ENCODE results near the gene SLC50A1. TPM values are rescaled to one million over a fixed set of nuclear protein-coding genes. Genes with fewer than 3 reads are reported as not detected.

SLC50A1 gene
- polyA plus RNA-seq, 1 donor (not counting 4 experiments of a cell fraction or from before 2014, with no cell fraction given), result 54.5 TPM

DNA sequence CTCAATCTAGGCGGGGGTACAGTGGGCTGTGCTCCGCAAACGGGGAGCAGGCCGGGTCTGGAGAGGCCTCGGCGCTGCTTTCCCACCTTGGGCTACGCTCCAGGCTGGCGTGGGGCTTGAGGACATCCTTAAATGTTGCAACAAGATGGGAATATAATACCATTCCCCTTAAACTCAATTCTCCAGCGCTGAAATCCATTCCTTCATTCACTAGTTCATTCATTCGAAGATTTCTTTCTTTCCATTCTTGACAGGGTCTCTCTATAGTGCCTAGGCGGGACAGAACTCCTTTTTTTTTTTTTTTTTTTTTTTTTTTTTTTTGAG is 4.9 kb downstream of the SLC50A1 start:
- no peak for DNase-seq (ENCODE audit: low read depth, low spot score)
- Histone ChIP-seq H3K9me1 (ENCODE audit: control insufficient read depth, extremely low read depth, insufficient read depth, low read length) (no peaks in the 10 kb centered on the region), H4K20me1 (ENCODE audit: control insufficient read depth, extremely low read depth, insufficient read depth, low read length) (no peaks in the 10 kb centered on the region), H3K36me3 (ENCODE audit: control insufficient read depth in 2 of 2, extremely low read depth in 1 of 2, insufficient read depth in 2 of 2, low read length in 2 of 2) (peaks cover 5 to 16% of the 10 kb centered on the region in 2 experiments), H3K4me2 (ENCODE audit: control insufficient read depth, extremely low read depth, insufficient read depth, low read depth, low read length) (peak overlapping the region; percentile 80), H3K4me3 (ENCODE audit: control insufficient read depth in 2 of 3, extremely low read depth in 1 of 3, insufficient read depth in 2 of 3, low read depth in 1 of 3, low read length in 3 of 3) (peak overlapping the region; percentile 70 to 98 (median 95)), H3K9me3 (ENCODE audit: control insufficient read depth, low read depth, low read length) (no peaks in the 10 kb centered on the region), H2AFZ (ENCODE audit: control insufficient read depth, low read length) (peak overlapping the region; percentile 69), H3K27me3 (ENCODE audit: control insufficient read depth, extremely low read depth, insufficient read depth, low read length) (no peaks in the 10 kb centered on the region), H3K27ac (ENCODE audit: control insufficient read depth, insufficient read depth, low read length) (peak overlapping the region; percentile 94), H3K9ac (ENCODE audit: control insufficient read depth, extremely low read depth, insufficient read depth, low read length) (peak overlapping the region; percentile 97), H3K79me2 (ENCODE audit: control insufficient read depth, insufficient read depth, low read length) (peaks cover 29% of the 10 kb centered on the region), H3K4me1 (ENCODE audit: control insufficient read depth, extremely low read depth, insufficient read depth, low read length) (peaks cover 14% of the 10 kb centered on the region)
- no peak for FAIRE-seq
- dilution Hi-C loops (cut with MboI; ENCODE audit: extremely low pct_ligation_motif_present, low sequenced_read_pairs), result no loop called here
- no peak for TF ChIP-seq EZH2 (IDR thresholded peaks at IDR 0.05; ENCODE audit: low read length)
- TF ChIP-seq, protein P1, sequence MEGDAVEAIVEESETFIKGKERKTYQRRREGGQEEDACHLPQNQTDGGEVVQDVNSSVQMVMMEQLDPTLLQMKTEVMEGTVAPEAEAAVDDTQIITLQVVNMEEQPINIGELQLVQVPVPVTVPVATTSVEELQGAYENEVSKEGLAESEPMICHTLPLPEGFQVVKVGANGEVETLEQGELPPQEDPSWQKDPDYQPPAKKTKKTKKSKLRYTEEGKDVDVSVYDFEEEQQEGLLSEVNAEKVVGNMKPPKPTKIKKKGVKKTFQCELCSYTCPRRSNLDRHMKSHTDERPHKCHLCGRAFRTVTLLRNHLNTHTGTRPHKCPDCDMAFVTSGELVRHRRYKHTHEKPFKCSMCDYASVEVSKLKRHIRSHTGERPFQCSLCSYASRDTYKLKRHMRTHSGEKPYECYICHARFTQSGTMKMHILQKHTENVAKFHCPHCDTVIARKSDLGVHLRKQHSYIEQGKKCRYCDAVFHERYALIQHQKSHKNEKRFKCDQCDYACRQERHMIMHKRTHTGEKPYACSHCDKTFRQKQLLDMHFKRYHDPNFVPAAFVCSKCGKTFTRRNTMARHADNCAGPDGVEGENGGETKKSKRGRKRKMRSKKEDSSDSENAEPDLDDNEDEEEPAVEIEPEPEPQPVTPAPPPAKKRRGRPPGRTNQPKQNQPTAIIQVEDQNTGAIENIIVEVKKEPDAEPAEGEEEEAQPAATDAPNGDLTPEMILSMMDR (optimal IDR thresholded peaks at IDR 0.05 in 1 of 3, IDR thresholded peaks at IDR 0.05 in 1 of 3, conservative IDR thresholded peaks at IDR 0.05 in 1 of 3; ENCODE audit: extremely low read depth in 1 of 3, insufficient read depth in 2 of 3, low read length in 3 of 3), result no peak

DNA sequence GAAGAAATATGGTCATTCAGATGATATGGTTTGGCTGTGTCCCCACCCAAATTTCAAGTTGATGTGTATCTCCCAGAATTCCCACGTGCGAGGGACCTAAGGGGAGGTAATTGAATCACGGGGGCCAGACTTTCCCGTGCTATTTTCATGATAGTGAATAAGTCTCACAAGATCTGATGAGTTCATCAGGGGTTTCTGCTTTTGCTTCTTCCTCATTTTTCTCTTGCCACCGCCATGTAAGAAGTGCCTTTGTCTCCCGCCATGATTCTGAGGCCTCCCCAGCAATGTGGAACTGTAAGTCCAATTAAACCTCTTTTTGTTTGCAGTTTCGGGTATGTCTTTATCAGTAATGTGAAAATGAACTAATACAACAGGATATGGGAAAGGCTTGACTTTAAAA is 6.1 kb downstream of the SLC50A1 start:
- peaks cover 12% of the 10 kb centered on the region for H3K4me1 ChIP-seq (ENCODE audit: control insufficient read depth, extremely low read depth, insufficient read depth, low read length)
- no peaks in the 10 kb centered on the region for H3K9me3 ChIP-seq (ENCODE audit: control insufficient read depth, low read depth, low read length)
- no peak overlapping the region for H3K4me3 ChIP-seq (ENCODE audit: control insufficient read depth in 2 of 3, extremely low read depth in 1 of 3, insufficient read depth in 2 of 3, low read depth in 1 of 3, low read length in 3 of 3)
- H3K4me2 ChIP-seq (ENCODE audit: control insufficient read depth, extremely low read depth, insufficient read depth, low read depth, low read length), result no peak overlapping the region
- peaks cover 28% of the 10 kb centered on the region for H3K79me2 ChIP-seq (ENCODE audit: control insufficient read depth, insufficient read depth, low read length)
- no peaks in the 10 kb centered on the region for H3K27me3 ChIP-seq (ENCODE audit: control insufficient read depth, extremely low read depth, insufficient read depth, low read length)
- DNase-seq (ENCODE audit: low read depth, low spot score) (no peak), FAIRE-seq (no peak)
- no peak overlapping the region for H3K9ac ChIP-seq (ENCODE audit: control insufficient read depth, extremely low read depth, insufficient read depth, low read length)
- no peak for TF ChIP-seq EZH2 (IDR thresholded peaks at IDR 0.05; ENCODE audit: low read length)
- TF ChIP-seq, protein P1 (optimal IDR thresholded peaks at IDR 0.05 in 1 of 3, IDR thresholded peaks at IDR 0.05 in 1 of 3, conservative IDR thresholded peaks at IDR 0.05 in 1 of 3; ENCODE audit: extremely low read depth in 1 of 3, insufficient read depth in 2 of 3, low read length in 3 of 3), result no peak
- dilution Hi-C loops (cut with MboI; ENCODE audit: extremely low pct_ligation_motif_present, low sequenced_read_pairs), result no loop called here
- no peaks in the 10 kb centered on the region for H3K9me1 ChIP-seq (ENCODE audit: control insufficient read depth, extremely low read depth, insufficient read depth, low read length)
- no peaks in the 10 kb centered on the region for H4K20me1 ChIP-seq (ENCODE audit: control insufficient read depth, extremely low read depth, insufficient read depth, low read length)
- H3K36me3 ChIP-seq (ENCODE audit: control insufficient read depth in 2 of 2, extremely low read depth in 1 of 2, insufficient read depth in 2 of 2, low read length in 2 of 2), result peaks cover 5 to 16% of the 10 kb centered on the region in 2 experiments
- H3K27ac ChIP-seq (ENCODE audit: control insufficient read depth, insufficient read depth, low read length), result no peak overlapping the region
- no peak overlapping the region for H2AFZ ChIP-seq (ENCODE audit: control insufficient read depth, low read length)
